OCI-M2 (cell line): Measurements from ENCODE around the gene C12orf75.
"Not testable (repeated sequence)": the region's sequence is repeated elsewhere in the genome, so short reads cannot be mapped to it uniquely, and the experiment has no call there.

ENCODE experiments used
- DNase-seq: peaks from one replicate; lab custom pipeline; 2025; ENCODE audit not compliant: unreplicated experiment; lab: John Stamatoyannopoulos, UW

The C12orf75 gene

GRCh38 chr12:105309384-105309783, 21.1 kb upstream of the C12orf75 start:
- not testable (repeated sequence) for DNase-seq

GRCh38 chr12:105310476-105311085, 19.9 kb upstream of the C12orf75 start:
- DNase-seq = not testable (repeated sequence)

- DNase-seq = not testable (repeated sequence)
Measured at GRCh38 chr12:105311936-105312335, 18.6 kb upstream of the C12orf75 start.

GRCh38 chr12:105313755-105314154, 16.7 kb upstream of the C12orf75 start:
- DNase-seq = not testable (repeated sequence)

GRCh38 chr12:105315130-105315529, 15.4 kb upstream of the C12orf75 start:
- no peak for DNase-seq

GRCh38 chr12:105315726-105316125, 14.8 kb upstream of the C12orf75 start:
- no peak for DNase-seq

GRCh38 chr12:105316931-105317852, 13.3 kb upstream of the C12orf75 start:
- no peak for DNase-seq

- no peak for DNase-seq
Measured at GRCh38 chr12:105317942-105318621, 12.4 kb upstream of the C12orf75 start.

- no peak for DNase-seq
Measured at GRCh38 chr12:105318651-105319483, 11.6 kb upstream of the C12orf75 start.

- DNase-seq = no peak
Measured at GRCh38 chr12:105319691-105320209, 10.7 kb upstream of the C12orf75 start.

GRCh38 chr12:105321125-105321524, 9.4 kb upstream of the C12orf75 start:
- no peak for DNase-seq

- no peak for DNase-seq
Measured at GRCh38 chr12:105322070-105322469, 8.4 kb upstream of the C12orf75 start.

- DNase-seq = no peak
Measured at GRCh38 chr12:105324704-105325103, 5.8 kb upstream of the C12orf75 start.

- DNase-seq = no peak
Measured at GRCh38 chr12:105325117-105325516, 5.4 kb upstream of the C12orf75 start.

- DNase-seq = no peak
Measured at GRCh38 chr12:105329926-105330282, 587 bp upstream of the C12orf75 start.

GRCh38 chr12:105330931-105331804, 677 bp downstream of the C12orf75 start:
- no peak for DNase-seq

GRCh38 chr12:105331805-105332251, 1.3 kb downstream of the C12orf75 start:
- no peak for DNase-seq

- DNase-seq = not testable (repeated sequence)
Measured at GRCh38 chr12:105332286-105332685, 1.8 kb downstream of the C12orf75 start.

- DNase-seq = no peak
Measured at GRCh38 chr12:105332925-105333324, 2.4 kb downstream of the C12orf75 start.

GRCh38 chr12:105334001-105334400, 3.5 kb downstream of the C12orf75 start:
- DNase-seq = no peak
